ENCODE data around the gene PDE11A.

PDE11A gene

GRCh38 chr2:178072383-178073301 is at the start of gene PDE11A:
Gene PDE11A (minus strand): TSS chr2:178072777. CDS start chr2:178072437, 340 bp downstream.
- peak within 1 kb of the TSS; percentile 64 for H3K4me3 ChIP-seq (ENCODE audit: low read length)
- DNase-seq (ENCODE audit: low read depth): peak; percentile 85
- no peak for TF ChIP-seq CTCF (conservative IDR thresholded peaks at IDR 0.05; ENCODE audit: low read length)

GRCh38 chr2:178119179-178119922 is 46.8 kb upstream of the PDE11A start:
- no peak for TF ChIP-seq CTCF (conservative IDR thresholded peaks at IDR 0.05; ENCODE audit: low read length)
- no peak for DNase-seq (ENCODE audit: low read depth)
- H3K4me3 ChIP-seq (ENCODE audit: low read length): no peak overlapping the region

GRCh38 chr2:178117725-178118124 is 45.1 kb upstream of the PDE11A start:
- DNase-seq (ENCODE audit: low read depth): no peak
- H3K4me3 ChIP-seq (ENCODE audit: low read length): no peak overlapping the region
- TF ChIP-seq CTCF (conservative IDR thresholded peaks at IDR 0.05; ENCODE audit: low read length): no peak

- TF ChIP-seq CTCF (conservative IDR thresholded peaks at IDR 0.05; ENCODE audit: low read length): no peak
- DNase-seq (ENCODE audit: low read depth): no peak
- no peak overlapping the region for H3K4me3 ChIP-seq (ENCODE audit: low read length)
These were observed 42.7 kb upstream of the PDE11A start for GRCh38 chr2:178115271-178115670.

GRCh38 chr2:178114462-178114861 is 41.9 kb upstream of the PDE11A start:
- no peak overlapping the region for H3K4me3 ChIP-seq (ENCODE audit: low read length)
- DNase-seq (ENCODE audit: low read depth): no peak
- no peak for TF ChIP-seq CTCF (conservative IDR thresholded peaks at IDR 0.05; ENCODE audit: low read length)

GRCh38 chr2:178112202-178113152 is 39.9 kb upstream of the PDE11A start, which contains the start of gene RBM45:
Gene RBM45 (plus strand): TSS chr2:178112437. CDS start chr2:178112547, 110 bp downstream.
- H3K4me3 ChIP-seq (ENCODE audit: low read length): peak within 1 kb of the TSS; percentile 96
- DNase-seq (ENCODE audit: low read depth): peak; percentile 96
- peak; percentile 94 for TF ChIP-seq CTCF (conservative IDR thresholded peaks at IDR 0.05; ENCODE audit: low read length)

Data from AG10803 (cell line).